WTC11 (cell line): Measurements from ENCODE around the gene HOXA9. TPM values are rescaled to one million over a fixed set of nuclear protein-coding genes. Genes with fewer than 3 reads are reported as not detected.

Source experiments
- ATAC-seq: fragments of 200-7000 bp; cut with Tn5 transposase; 2 replicates; pipeline ENCODE4 v1.10.0; 2021; ENCODE audit warnings: mild to moderate bottlenecking, moderate library complexity
- CTCF ChIA-PET: fragments of 300-600 bp; sonication (Branson Sonifier 250); formaldehyde crosslinking; loops from one replicate; lab custom pipeline; 2021; ENCODE audit warnings: antibody characterized with exemption; lab: Charles Lee
- POLR2A ChIA-PET: fragments of 350-600 bp; sonication (Branson Sonifier 250); formaldehyde crosslinking; loops from one replicate; lab custom pipeline; 2021; ENCODE audit warnings: antibody characterized with exemption; lab: Charles Lee
- DNase-seq: peaks from one replicate; pipeline ENCODE4 v3.0.0; 2021; ENCODE audit warnings: low spot score
- H3K27ac Mint-ChIP-seq: 2 replicates; pipeline ENCODE4 v1.8.0; 2021; ENCODE audit warnings: mixed read lengths
- H3K27me3 Mint-ChIP-seq: 2 replicates; pipeline ENCODE4 v1.8.0; 2021; ENCODE audit warnings: low read depth, mild to moderate bottlenecking, moderate library complexity, mixed read lengths
- H3K36me3 Mint-ChIP-seq: 2 replicates; pipeline ENCODE4 v1.8.0; 2021; ENCODE audit warnings: mixed read lengths
- H3K4me1 Mint-ChIP-seq: 2 replicates; pipeline ENCODE4 v1.8.0; 2022; ENCODE audit warnings: mixed read lengths
- H3K4me3 Mint-ChIP-seq: 2 replicates; pipeline ENCODE4 v1.8.0; 2021; ENCODE audit warnings: mild to moderate bottlenecking, moderate library complexity, mixed read lengths
- H3K9me3 Mint-ChIP-seq: 2 replicates; pipeline ENCODE4 v1.8.0; 2021; ENCODE audit warnings: mixed read lengths
- ARID4B ChIP-seq: sonication (generic); formaldehyde crosslinking; IDR thresholded peaks from 2 replicates; pipeline ENCODE4 v1.8.0; 2023; ENCODE audit warnings: missing genetic modification reagents, mild to moderate bottlenecking, borderline replicate concordance
- CDX4 ChIP-seq: fragments of 250-450 bp; sonication (Bioruptor Pico); IDR thresholded peaks from 2 replicates; pipeline ENCODE4 v1.9.0; 2021; ENCODE audit warnings: moderate library complexity, mild to moderate bottlenecking, inconsistent platforms, borderline replicate concordance
- CREB1 ChIP-seq: sonication (generic); formaldehyde crosslinking; IDR thresholded peaks from 2 replicates; pipeline ENCODE4 v1.8.0; 2023; ENCODE audit warnings: mild to moderate bottlenecking, missing genetic modification reagents
- CREM ChIP-seq: sonication (generic); formaldehyde crosslinking; IDR thresholded peaks from 2 replicates; pipeline ENCODE4 v1.8.1; 2022; ENCODE audit warnings: mild to moderate bottlenecking, missing genetic modification reagents, moderate library complexity
- E2F5 ChIP-seq: sonication (generic); formaldehyde crosslinking; IDR thresholded peaks from 2 replicates; pipeline ENCODE4 v1.8.1; 2022; ENCODE audit warnings: mild to moderate bottlenecking, moderate library complexity, missing genetic modification reagents
- EMX1 ChIP-seq: fragments of 250-450 bp; sonication (Bioruptor Pico); IDR thresholded peaks from 2 replicates; pipeline ENCODE4 v1.8.0; 2021; ENCODE audit warnings: mild to moderate bottlenecking
- ETV6 ChIP-seq: sonication (generic); formaldehyde crosslinking; IDR thresholded peaks from 2 replicates; pipeline ENCODE4 v1.8.1; 2022; ENCODE audit warnings: mild to moderate bottlenecking, missing genetic modification reagents
- FOXP1 ChIP-seq: sonication (generic); formaldehyde crosslinking; IDR thresholded peaks from 2 replicates; pipeline ENCODE4 v1.8.0; 2022; ENCODE audit warnings: missing genetic modification reagents, mild to moderate bottlenecking, moderate library complexity, borderline replicate concordance
- FOXP4 ChIP-seq: sonication (generic); formaldehyde crosslinking; IDR thresholded peaks from 2 replicates; pipeline ENCODE4 v1.8.0; 2022; ENCODE audit warnings: mild to moderate bottlenecking, missing genetic modification reagents
- GRHL2 ChIP-seq: fragments of 250-450 bp; sonication (Bioruptor Pico); IDR thresholded peaks from 2 replicates; pipeline ENCODE4 v1.8.0; 2022; ENCODE audit warnings: mild to moderate bottlenecking, moderate library complexity; ENCODE audit not compliant: insufficient replicate concordance, severe bottlenecking
- MAX ChIP-seq: sonication (generic); formaldehyde crosslinking; IDR thresholded peaks from 2 replicates; pipeline ENCODE4 v1.8.0; 2022; ENCODE audit warnings: mild to moderate bottlenecking, missing genetic modification reagents
- MLX ChIP-seq: sonication (generic); formaldehyde crosslinking; IDR thresholded peaks from 2 replicates; pipeline ENCODE4 v1.8.1; 2023; ENCODE audit warnings: mild to moderate bottlenecking, missing genetic modification reagents, moderate library complexity
- OVOL2 ChIP-seq: fragments of 250-450 bp; sonication (Bioruptor Pico); IDR thresholded peaks from 2 replicates; pipeline ENCODE4 v1.9.0; 2021; ENCODE audit warnings: mild to moderate bottlenecking, borderline replicate concordance
- RORB ChIP-seq: fragments of 250-450 bp; sonication (Bioruptor Pico); IDR thresholded peaks from 2 replicates; pipeline ENCODE4 v1.9.0; 2021; ENCODE audit warnings: mild to moderate bottlenecking
- TEAD1 ChIP-seq: sonication (generic); formaldehyde crosslinking; IDR thresholded peaks from 2 replicates; pipeline ENCODE4 v1.8.0; 2022; ENCODE audit warnings: mild to moderate bottlenecking, missing genetic modification reagents
- TP53 ChIP-seq: sonication (generic); formaldehyde crosslinking; IDR thresholded peaks from 2 replicates; pipeline ENCODE4 v1.8.1; 2023; ENCODE audit warnings: mild to moderate bottlenecking, missing genetic modification reagents
- ZBTB43 ChIP-seq: sonication (generic); formaldehyde crosslinking; IDR thresholded peaks from 2 replicates; pipeline ENCODE4 v1.8.1; 2023; ENCODE audit warnings: mild to moderate bottlenecking, missing genetic modification reagents
- ZMAT4 ChIP-seq: fragments of 250-450 bp; sonication (Bioruptor Pico); IDR thresholded peaks from 2 replicates; pipeline ENCODE4 v1.9.0; 2021; ENCODE audit warnings: mild to moderate bottlenecking
- ZNF121 ChIP-seq: sonication (generic); formaldehyde crosslinking; IDR thresholded peaks from 2 replicates; pipeline ENCODE4 v1.8.0; 2023; ENCODE audit warnings: missing genetic modification reagents
- ZNF396 ChIP-seq: fragments of 250-450 bp; sonication (Bioruptor Pico); IDR thresholded peaks from 2 replicates; pipeline ENCODE4 v1.8.0; 2021; ENCODE audit warnings: mild to moderate bottlenecking, moderate library complexity, borderline replicate concordance
- ZNF671 ChIP-seq: fragments of 250-450 bp; sonication (Bioruptor Pico); IDR thresholded peaks from 2 replicates; pipeline ENCODE4 v1.8.0; 2021; ENCODE audit warnings: mild to moderate bottlenecking
- ZSCAN18 ChIP-seq: fragments of 250-450 bp; sonication (Bioruptor Pico); IDR thresholded peaks from 2 replicates; pipeline ENCODE4 v2.1.2; 2022; ENCODE audit warnings: mild to moderate bottlenecking, moderate library complexity
- total RNA-seq: library from RNA; stranded (reverse); gene quantifications from 3 replicates; pipeline ENCODE4 v1.2.3, GENCODE V29; 2021

Gene HOXA9
- total RNA-seq, 1 experiment from 2014 or later = not detected

GRCh38 chr7:27143023-27143949 is 22.1 kb downstream of the HOXA9 start, which contains the start of gene HOXA5 (continued):
- no peak for TF ChIP-seq ZSCAN18 (CRISPR knock-in tag)
- no peak for TF ChIP-seq RORB (CRISPR knock-in tag)
- TF ChIP-seq OVOL2 (CRISPR knock-in tag) = no peak
- TF ChIP-seq CREM (CRISPR knock-in tag) = no peak
- TF ChIP-seq ZNF121 = no peak
- 0 out of 2 replicates have a peak, but pooled peaks have one; percentile 18 for TF ChIP-seq TEAD1
- TF ChIP-seq GRHL2 = no peak
- TF ChIP-seq ARID4B (CRISPR knock-in tag) = no peak
- TF ChIP-seq ZNF671 (CRISPR knock-in tag) = no peak
- no peak for TF ChIP-seq ZBTB43 (CRISPR knock-in tag)
- peak; percentile 60; the same call in 1 of the 2 replicates for TF ChIP-seq ETV6 (CRISPR knock-in tag)
- no peak for TF ChIP-seq MLX (CRISPR knock-in tag)
- TF ChIP-seq EMX1 (CRISPR knock-in tag) = no peak
- no peak for TF ChIP-seq E2F5
- TF ChIP-seq ZNF396 (CRISPR knock-in tag) = no peak
- TF ChIP-seq, all 79 proteins: peak for 11

- CTCF ChIA-PET = interaction anchor here (0.8 to 3.8 kb wide), 19 partner anchors 8 to 767 kb away, joined by 3 to 39 read pairs (median 6); partner anchors contain the start of genes HOXA13, HOXA3, HOXA4 and HOXA7
- Mint-ChIP-seq H3K4me1 (peaks cover 23% of the 10 kb centered on the region), H3K4me3 (peak overlapping the region; percentile 74), H3K36me3 (no peaks in the 10 kb centered on the region), H3K9me3 (no peaks in the 10 kb centered on the region), H3K27ac (no peak overlapping the region), H3K27me3 (peaks cover 100% of the 10 kb centered on the region)
- no peak for DNase-seq
- POLR2A ChIA-PET = interaction anchor here (1.2 kb wide), 1 partner anchor 29 kb away, joined by 3 read pairs; no protein-coding TSS in a partner anchor
- no peak for ATAC-seq
- TF ChIP-seq FOXP4 = no peak
- TF ChIP-seq TEAD1 = no peak
- TF ChIP-seq RORB (CRISPR knock-in tag) = no peak
- no peak for TF ChIP-seq CDX4
- no peak for TF ChIP-seq FOXP1 (CRISPR knock-in tag)
- no peak for TF ChIP-seq ZMAT4 (CRISPR knock-in tag)
- TF ChIP-seq CREB1 (CRISPR knock-in tag) = no peak
- no peak for TF ChIP-seq TP53 (CRISPR knock-in tag)
- TF ChIP-seq MAX (CRISPR knock-in tag) = no peak
Observed at GRCh38 chr7:27142580-27143022, 22.7 kb downstream of the HOXA9 start.
